NCI-H1930 (cell line): ENCODE results near the gene RCBTB1.

ENCODE experiments used
- DNase-seq, 2 experiments: peaks; one replicate each; lab custom pipeline; 2025; lab: John Stamatoyannopoulos, UW

Gene RCBTB1

GRCh38 chr13:49559006-49559405, 26.4 kb downstream of the RCBTB1 start:
- DNase-seq = no peak

GRCh38 chr13:49554387-49554786, 31.0 kb downstream of the RCBTB1 start:
- DNase-seq = no peak

- no peak for DNase-seq
These were observed 31.5 kb downstream of the RCBTB1 start for GRCh38 chr13:49553888-49554287.

- DNase-seq = no peak
These were observed 34.3 kb downstream of the RCBTB1 start for GRCh38 chr13:49550942-49551644.

- DNase-seq = no peak
These were observed 36.1 kb downstream of the RCBTB1 start for GRCh38 chr13:49549289-49549688.

GRCh38 chr13:49546561-49546960, 38.8 kb downstream of the RCBTB1 start:
- no peak for DNase-seq

GRCh38 chr13:49545661-49546060, 39.7 kb downstream of the RCBTB1 start:
- no peak for DNase-seq

- no peak for DNase-seq
These were observed 41.7 kb downstream of the RCBTB1 start for GRCh38 chr13:49543656-49544055.

- DNase-seq = no peak
These were observed 44.8 kb downstream of the RCBTB1 start for GRCh38 chr13:49540552-49540951.

GRCh38 chr13:49539746-49540145, 45.6 kb downstream of the RCBTB1 start:
- DNase-seq = no peak

- DNase-seq = no peak
These were observed 46.0 kb downstream of the RCBTB1 start for GRCh38 chr13:49539313-49539712.

- DNase-seq = no peak
These were observed 47.0 kb downstream of the RCBTB1 start for GRCh38 chr13:49538404-49538803.

- no peak for DNase-seq
These were observed 49.0 kb downstream of the RCBTB1 start for GRCh38 chr13:49536144-49536873.

- DNase-seq = no peak
These were observed 51.6 kb downstream of the RCBTB1 start for GRCh38 chr13:49533591-49534269.

- DNase-seq = no peak
These were observed 52.3 kb downstream of the RCBTB1 start for GRCh38 chr13:49533011-49533410.

- DNase-seq = no peak
These were observed 52.8 kb downstream of the RCBTB1 start for GRCh38 chr13:49532593-49532992.

- no peak for DNase-seq
These were observed 54.9 kb downstream of the RCBTB1 start for GRCh38 chr13:49530457-49530856.

GRCh38 chr13:49528161-49528560, 57.2 kb downstream of the RCBTB1 start:
- DNase-seq = no peak

GRCh38 chr13:49527123-49527522, 58.2 kb downstream of the RCBTB1 start:
- DNase-seq = no peak

- DNase-seq = no peak
These were observed 60.4 kb downstream of the RCBTB1 start for GRCh38 chr13:49524740-49525501.

- no peak for DNase-seq
These were observed 64.1 kb downstream of the RCBTB1 start for GRCh38 chr13:49521224-49521623.

GRCh38 chr13:49517461-49517860, 67.9 kb downstream of the RCBTB1 start:
- DNase-seq = no peak
